GM19438 (cell line): ENCODE measurements around the gene ZNF428.

Experiments used
- ATAC-seq: cut with Tn5 transposase; IDR thresholded peaks from one replicate; pipeline ENCODE4 v1.9.1; 2021; ENCODE audit warnings: low read depth; ENCODE audit not compliant: unreplicated experiment

The ZNF428 gene

DNA sequence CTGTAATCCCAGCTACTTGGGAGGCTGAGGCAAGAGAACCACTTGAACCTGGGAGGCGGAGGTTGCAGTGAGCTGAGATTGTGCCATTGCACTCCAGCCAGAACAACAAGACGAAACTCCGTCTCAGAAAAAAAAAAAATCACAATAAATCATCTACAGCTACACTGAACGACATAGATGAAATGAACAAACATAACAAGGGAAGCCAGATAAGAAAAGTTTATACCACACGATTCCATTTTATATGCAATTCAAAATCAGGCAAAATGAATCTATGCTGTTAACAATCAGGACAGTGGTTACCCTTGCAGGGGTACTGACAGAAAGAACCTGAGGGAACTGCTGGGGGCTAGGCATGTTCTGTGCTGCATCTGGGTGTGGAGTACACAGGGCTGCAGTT, 49.8 kb downstream of the ZNF428 start:
- ATAC-seq: no peak

- no peak for ATAC-seq
Observed at GRCh38 chr19:43564800-43565199, 54.6 kb downstream of the ZNF428 start.

- no peak for ATAC-seq
Observed at GRCh38 chr19:43563816-43564457, 55.5 kb downstream of the ZNF428 start.

GRCh38 chr19:43562698-43563241, 56.7 kb downstream of the ZNF428 start:
- ATAC-seq: peak; percentile 74

- ATAC-seq: no peak
Observed at GRCh38 chr19:43562226-43562697, 57.2 kb downstream of the ZNF428 start.

DNA sequence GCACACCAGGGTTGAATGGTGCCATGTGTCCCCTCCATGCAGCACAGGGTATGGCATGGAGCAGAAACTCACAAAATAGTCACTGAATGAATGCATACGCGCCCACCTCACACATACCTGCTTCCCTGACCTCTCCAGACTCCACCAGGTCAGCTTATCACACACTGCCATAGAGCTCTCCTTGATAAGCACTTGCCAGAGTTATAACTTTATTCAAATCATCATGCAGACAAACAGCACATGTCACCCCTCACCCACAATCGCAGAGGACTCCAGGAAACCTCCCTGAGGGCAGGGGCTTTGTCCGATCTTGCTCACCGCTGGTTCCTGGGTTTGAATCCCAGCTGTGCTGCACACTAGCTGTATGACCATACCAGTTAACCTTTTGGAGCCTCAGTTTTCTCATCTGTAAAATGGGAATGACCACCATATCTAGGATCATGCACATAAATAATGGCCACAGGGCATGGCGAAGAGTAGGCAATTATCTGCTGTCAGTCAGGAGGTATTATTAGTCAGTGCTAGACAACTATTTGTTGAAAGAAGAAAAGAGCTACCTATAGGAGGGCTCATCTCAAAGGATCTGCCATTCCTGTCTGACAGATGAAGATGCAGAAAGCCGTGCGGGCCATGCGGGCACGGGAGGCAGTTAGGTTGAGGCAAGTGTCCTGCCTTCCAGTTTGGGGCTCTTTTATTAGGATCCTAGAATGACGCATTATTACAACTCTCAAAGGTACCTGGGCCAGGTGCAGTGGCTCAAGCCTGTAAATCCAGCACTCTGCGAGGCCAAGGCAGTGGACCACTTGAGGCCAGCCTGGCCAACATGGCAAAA, 58.1 kb downstream of the ZNF428 start:
- ATAC-seq: no peak

DNA sequence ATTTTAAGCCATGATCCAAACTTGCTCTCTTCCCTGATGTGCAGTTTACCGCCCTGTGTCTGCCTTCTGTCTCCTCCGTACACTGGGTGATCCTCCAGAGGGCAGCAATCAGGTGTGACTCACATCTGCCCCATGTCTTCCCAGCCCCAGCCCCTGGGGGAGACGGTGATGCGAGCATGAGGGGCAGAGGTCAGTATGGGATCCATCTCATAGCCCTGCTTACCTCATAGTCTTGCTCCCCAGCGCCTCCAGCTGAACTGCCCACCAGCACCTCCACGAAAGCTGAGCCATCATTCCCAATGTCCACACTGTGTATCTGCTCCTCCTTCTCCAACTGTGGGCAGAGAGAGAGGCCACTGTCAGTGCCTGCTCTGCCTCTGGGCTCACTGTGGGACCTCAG, 58.7 kb downstream of the ZNF428 start:
- no peak for ATAC-seq
